ENCODE data around the gene RHOJ.

GRCh38 chr14:63200035-63200740 lies 4.1 kb upstream of the RHOJ start:
- TF ChIP-seq RAD21 (IDR thresholded peaks at IDR 0.05; ENCODE audit: low read depth) (no peak), EZH2 (IDR thresholded peaks at IDR 0.05) (no peak), POLR2A (IDR thresholded peaks at IDR 0.05; ENCODE audit: borderline replicate concordance, extremely low read depth, insufficient read depth, insufficient read length) (no peak), ATF3 (IDR thresholded peaks at IDR 0.05) (no peak), YY1 (IDR thresholded peaks at IDR 0.05; ENCODE audit: extremely low read depth, insufficient replicate concordance, low read depth, low read length) (no peak), REST (IDR thresholded peaks at IDR 0.05; ENCODE audit: low read depth) (no peak)
- TF ChIP-seq, protein P1, sequence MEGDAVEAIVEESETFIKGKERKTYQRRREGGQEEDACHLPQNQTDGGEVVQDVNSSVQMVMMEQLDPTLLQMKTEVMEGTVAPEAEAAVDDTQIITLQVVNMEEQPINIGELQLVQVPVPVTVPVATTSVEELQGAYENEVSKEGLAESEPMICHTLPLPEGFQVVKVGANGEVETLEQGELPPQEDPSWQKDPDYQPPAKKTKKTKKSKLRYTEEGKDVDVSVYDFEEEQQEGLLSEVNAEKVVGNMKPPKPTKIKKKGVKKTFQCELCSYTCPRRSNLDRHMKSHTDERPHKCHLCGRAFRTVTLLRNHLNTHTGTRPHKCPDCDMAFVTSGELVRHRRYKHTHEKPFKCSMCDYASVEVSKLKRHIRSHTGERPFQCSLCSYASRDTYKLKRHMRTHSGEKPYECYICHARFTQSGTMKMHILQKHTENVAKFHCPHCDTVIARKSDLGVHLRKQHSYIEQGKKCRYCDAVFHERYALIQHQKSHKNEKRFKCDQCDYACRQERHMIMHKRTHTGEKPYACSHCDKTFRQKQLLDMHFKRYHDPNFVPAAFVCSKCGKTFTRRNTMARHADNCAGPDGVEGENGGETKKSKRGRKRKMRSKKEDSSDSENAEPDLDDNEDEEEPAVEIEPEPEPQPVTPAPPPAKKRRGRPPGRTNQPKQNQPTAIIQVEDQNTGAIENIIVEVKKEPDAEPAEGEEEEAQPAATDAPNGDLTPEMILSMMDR (IDR thresholded peaks at IDR 0.05 in 2 of 3, conservative IDR thresholded peaks at IDR 0.05 in 1 of 3; ENCODE audit: borderline replicate concordance in 1 of 3, insufficient read depth in 1 of 3, low read depth in 2 of 3, low read length in 2 of 3): no peak
- TF ChIP-seq, protein P2, sequence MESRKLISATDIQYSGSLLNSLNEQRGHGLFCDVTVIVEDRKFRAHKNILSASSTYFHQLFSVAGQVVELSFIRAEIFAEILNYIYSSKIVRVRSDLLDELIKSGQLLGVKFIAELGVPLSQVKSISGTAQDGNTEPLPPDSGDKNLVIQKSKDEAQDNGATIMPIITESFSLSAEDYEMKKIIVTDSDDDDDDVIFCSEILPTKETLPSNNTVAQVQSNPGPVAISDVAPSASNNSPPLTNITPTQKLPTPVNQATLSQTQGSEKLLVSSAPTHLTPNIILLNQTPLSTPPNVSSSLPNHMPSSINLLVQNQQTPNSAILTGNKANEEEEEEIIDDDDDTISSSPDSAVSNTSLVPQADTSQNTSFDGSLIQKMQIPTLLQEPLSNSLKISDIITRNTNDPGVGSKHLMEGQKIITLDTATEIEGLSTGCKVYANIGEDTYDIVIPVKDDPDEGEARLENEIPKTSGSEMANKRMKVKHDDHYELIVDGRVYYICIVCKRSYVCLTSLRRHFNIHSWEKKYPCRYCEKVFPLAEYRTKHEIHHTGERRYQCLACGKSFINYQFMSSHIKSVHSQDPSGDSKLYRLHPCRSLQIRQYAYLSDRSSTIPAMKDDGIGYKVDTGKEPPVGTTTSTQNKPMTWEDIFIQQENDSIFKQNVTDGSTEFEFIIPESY (IDR thresholded peaks at IDR 0.05; ENCODE audit: extremely low read depth, insufficient replicate concordance, low read length): no peak
